GM23248 (cell line): Measurements from ENCODE around the gene STEAP3.

Experiments
- EZH2 ChIP-seq: fragments of 200-600 bp; sonication (generic); IDR thresholded peaks from 2 replicates; pipeline ENCODE4 v1.6.1; 2018; ENCODE audit warnings: antibody characterized with exemption, mild to moderate bottlenecking; ENCODE audit not compliant: insufficient read depth, poor library complexity, severe bottlenecking
- EZH2phosphoT487 ChIP-seq: fragments of 200-600 bp; sonication (generic); IDR thresholded peaks from 2 replicates; pipeline ENCODE4 v1.6.1; 2018; ENCODE audit warnings: antibody characterized with exemption, moderate library complexity, mild to moderate bottlenecking, low read depth; ENCODE audit not compliant: insufficient read depth

GRCh38 chr2:119288576-119288975, 64.9 kb downstream of the STEAP3 start:
- TF ChIP-seq EZH2phosphoT487 = no peak
- TF ChIP-seq EZH2 = no peak
